HG03196 (cell line): Measurements from ENCODE around the gene ZNF462.
"Not testable (repeated sequence)": the region's sequence is repeated elsewhere in the genome, so short reads cannot be mapped to it uniquely, and the experiment has no call there.

ENCODE experiments used
- ATAC-seq: cut with Tn5 transposase; IDR thresholded peaks from one replicate; pipeline ENCODE4 v1.9.1; 2021; ENCODE audit not compliant: unreplicated experiment

The ZNF462 gene

GRCh38 chr9:106885451-106885850 lies 22.5 kb downstream of the ZNF462 start:
- no peak for ATAC-seq

DNA sequence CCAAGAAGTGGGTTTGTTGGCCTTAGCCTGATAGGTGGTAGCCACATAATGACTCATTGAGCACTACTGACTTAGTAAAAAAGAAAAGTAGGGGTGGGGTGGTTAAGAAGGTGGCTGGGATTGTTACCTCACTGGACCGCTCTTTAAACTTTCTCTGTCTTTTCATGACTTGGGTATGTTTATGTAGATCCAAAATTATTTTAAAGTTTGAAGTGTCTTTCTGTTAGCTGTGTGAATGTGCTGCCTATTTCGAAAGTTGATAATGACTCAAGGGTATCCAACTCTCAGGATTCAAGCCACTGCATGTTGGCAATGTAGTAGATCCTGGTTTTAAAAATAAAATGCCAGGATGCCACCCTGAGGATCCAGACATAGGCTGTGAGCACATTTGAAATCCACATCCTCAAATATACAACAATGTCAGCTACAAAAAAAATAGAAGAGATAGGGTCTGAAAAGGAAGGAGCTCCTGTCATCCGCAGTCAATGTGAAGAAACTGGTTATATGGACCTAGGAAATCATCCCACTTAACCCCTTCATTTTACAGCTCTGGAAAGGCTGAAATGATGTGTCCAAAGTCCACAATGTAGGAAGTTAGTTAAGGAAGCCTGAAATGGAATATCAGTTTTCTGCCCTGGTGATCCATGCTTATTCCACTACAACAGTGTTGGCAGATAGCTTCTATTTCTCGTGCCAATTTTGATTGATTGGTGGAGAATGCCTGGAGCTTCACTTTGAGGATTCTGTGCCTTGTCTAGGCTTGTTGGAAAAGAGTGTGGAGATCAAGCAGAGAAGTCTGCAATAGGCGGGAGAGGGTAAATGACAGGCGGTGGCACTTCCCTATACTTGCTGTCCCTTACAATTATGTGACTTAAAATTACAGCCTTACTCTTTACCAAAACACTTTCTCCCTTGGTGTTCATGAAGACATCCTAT lies 23.4 kb downstream of the ZNF462 start:
- ATAC-seq: no peak

GRCh38 chr9:106887066-106887465 lies 24.1 kb downstream of the ZNF462 start:
- no peak for ATAC-seq

DNA sequence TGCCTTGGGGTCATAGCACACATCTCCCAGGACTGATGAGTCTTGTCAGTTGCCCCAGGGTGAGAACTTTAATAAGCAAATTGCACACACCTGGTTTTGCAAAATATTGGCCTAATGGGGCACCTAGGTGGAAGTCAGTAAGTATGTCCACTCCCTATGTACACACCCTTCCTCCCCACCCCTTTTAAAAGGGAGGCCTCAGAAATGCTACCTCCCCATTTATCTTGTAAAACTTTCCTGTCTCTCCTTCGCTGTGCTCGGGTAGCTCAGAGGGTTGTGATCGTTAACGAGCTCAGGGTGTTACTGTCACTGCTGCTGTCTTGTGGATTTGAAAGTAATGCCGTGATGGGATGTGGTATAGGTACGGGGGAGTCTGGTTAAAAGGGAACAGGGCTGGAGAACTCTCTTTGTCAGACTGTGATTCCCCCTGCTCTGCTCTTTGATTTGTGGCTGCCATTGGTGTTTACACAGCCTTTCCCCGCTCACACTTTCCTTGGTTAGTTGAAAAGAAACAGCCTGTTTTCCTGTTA lies 26.2 kb downstream of the ZNF462 start:
- ATAC-seq: no peak

- ATAC-seq: no peak
Measured at GRCh38 chr9:106890608-106891007, 27.6 kb downstream of the ZNF462 start.

- ATAC-seq: no peak
Measured at GRCh38 chr9:106891286-106891685, 28.3 kb downstream of the ZNF462 start.

DNA sequence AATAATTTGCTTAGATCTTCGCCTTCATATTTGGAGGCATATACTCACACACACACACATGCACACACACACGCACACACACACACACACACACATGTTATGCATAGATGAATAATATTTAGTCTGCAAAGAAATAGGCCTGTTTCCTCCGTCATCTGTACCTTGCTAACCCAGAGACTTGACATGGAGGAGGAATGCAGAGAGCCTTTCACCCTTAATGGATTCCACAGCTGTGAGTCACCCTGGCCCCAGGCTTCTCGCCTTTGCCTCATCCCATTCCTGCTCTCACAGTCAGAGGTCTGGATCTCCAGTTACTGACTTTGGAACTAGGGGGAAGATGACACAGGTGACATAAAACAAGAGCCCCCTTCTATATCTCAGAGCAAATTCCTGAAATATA lies 29.7 kb downstream of the ZNF462 start:
- ATAC-seq: no peak

DNA sequence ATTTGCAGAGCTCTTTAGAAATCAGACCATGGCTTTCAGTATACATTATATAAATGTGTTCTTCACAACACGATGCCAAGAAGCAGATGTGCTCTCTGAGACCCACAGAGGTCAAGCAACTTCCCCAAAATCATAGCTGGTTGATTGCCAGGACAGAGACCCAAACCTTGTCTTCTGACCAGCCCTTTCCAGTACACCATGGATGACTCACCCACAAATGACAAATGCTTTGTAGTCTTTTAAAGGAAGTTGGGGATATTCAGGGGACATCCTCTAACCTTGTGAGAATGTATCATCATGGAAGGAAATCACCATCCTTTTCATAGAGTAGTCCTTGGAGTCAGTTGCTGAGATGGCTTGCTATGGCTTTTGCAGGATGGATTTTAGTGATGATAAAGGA lies 30.1 kb downstream of the ZNF462 start:
- no peak for ATAC-seq

DNA sequence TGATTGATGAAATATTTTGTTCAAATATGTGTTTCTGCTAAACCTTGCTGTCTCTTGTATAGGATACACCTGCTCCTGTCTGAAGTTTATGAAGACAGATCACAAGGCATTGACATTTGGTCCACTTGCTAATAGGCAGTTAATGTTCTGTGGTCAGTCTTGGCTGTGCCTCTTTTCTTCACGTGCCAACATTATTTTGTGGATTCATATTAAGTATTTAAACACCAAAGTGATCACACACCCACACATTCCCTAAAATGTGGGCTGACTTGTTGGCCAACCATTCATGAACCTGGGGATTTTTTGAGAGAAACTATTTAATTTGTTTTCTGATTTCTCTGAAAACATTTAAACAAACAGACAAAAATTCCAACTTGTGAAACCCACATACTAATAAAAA lies 33.7 kb downstream of the ZNF462 start:
- ATAC-seq: no peak

DNA sequence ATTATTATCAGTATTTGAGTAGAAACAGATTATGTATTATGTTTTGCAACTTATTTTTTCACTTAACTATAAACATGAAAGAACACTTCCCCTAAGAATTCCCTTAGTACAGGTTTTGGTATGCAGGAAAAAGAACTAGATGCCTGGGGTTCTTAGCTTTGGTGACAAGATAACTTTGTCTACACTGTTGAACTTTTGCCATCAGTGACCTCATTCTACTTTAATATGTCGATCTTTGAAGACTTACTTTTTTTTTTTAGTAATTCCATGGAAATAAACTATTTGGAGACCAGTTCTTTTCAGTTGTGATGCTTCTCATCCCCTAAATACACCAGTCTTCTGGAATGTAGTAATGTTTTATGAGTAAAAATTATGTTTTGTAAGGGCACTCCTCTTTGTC lies 34.3 kb downstream of the ZNF462 start:
- no peak for ATAC-seq

DNA sequence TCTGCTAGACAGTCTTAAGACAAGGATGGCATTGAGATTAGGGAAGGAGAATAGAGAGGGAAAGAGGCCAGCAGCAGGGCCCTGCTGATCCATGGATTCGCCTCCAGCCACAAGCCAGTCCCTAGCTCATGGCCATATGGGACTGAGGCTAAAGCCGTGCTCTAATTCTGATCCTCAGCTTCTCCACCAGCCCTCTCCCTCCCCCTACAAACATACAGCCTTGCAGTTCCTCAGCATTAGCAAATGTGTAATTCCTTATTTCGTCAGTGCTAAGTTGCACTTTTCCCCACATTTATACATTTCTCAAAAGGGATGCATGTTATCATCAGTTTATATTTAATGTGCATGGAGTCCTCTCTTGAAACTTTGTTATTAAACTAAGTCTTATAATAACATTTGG lies 34.8 kb downstream of the ZNF462 start:
- ATAC-seq: no peak

GRCh38 chr9:106900523-106900922 lies 37.6 kb downstream of the ZNF462 start:
- not testable (repeated sequence) for ATAC-seq

DNA sequence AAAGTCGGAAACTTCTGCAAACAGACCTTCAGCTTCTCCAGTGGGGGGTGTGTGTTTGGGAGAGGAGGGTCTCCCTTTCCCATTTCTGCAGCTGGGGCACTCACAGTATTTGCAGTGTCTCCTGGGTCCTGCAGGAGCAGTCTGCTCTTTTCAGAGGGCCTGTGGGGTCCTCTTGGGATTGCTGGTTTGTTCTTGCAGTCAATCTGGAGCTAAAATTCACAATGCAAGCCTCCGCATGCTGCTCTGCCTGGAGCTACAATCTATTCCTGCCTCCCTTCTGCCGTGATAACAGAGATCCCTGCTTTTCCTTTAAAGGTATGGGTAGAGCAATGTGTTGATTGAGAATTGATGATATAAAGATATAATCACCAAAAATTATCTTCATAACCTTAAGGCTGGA lies 43.2 kb downstream of the ZNF462 start:
- ATAC-seq: no peak

DNA sequence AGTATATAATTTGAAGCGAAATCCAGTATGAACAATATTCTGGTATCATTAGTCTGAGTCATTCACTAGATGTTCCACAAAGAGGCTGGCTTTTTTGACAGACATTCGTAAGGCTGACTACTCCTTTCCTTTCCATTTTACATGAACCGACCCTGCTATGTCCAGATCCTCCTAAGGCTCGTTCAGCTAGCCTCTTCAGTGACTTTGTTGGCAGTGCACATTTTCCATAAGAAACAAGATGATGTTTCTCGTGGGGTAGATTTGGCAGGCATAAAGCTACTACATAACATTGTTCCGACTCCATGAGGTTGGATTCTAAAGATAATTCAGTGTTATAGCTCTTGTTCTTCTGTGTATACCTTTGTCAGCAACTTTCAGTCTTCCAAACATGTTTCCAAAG lies 49.0 kb downstream of the ZNF462 start:
- ATAC-seq: no peak

DNA sequence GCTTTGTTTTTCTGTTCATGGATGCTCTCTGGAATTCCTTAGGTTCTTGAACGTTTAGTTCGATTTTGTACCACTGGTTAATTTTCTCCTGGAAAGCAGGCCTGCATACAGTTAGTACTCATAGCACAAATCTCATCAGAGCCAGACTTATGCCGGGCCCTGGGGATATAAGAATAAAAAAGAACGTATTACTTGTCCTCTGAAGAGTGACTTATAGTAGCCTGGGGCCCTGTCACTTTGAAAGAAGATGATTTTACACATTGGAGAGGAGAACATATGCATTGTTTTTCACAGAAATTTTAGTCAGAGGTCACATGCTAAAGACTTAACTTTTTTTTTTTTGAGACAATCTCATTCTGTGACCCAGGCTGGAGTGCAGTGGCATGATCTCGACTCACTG lies 50.3 kb downstream of the ZNF462 start:
- ATAC-seq: no peak

DNA sequence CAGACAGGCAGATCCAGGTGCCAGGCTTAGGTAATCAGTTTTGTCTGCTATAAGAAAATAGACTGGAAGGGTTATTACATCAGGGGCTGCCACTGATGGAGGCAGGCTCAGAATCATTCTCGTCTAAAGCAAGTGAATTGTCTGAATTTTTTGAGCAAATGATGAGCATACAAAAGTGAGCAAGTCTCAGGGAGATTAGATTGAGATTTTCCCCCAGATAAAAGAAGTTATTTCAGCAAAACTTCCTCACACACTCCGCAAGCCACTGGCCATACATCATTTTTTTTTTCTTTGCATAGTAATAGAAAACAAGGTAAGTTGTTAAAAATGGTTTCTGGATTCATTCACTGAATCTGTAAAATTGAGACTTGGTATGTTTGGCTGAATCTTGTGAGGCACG lies 52.9 kb downstream of the ZNF462 start:
- ATAC-seq: no peak

DNA sequence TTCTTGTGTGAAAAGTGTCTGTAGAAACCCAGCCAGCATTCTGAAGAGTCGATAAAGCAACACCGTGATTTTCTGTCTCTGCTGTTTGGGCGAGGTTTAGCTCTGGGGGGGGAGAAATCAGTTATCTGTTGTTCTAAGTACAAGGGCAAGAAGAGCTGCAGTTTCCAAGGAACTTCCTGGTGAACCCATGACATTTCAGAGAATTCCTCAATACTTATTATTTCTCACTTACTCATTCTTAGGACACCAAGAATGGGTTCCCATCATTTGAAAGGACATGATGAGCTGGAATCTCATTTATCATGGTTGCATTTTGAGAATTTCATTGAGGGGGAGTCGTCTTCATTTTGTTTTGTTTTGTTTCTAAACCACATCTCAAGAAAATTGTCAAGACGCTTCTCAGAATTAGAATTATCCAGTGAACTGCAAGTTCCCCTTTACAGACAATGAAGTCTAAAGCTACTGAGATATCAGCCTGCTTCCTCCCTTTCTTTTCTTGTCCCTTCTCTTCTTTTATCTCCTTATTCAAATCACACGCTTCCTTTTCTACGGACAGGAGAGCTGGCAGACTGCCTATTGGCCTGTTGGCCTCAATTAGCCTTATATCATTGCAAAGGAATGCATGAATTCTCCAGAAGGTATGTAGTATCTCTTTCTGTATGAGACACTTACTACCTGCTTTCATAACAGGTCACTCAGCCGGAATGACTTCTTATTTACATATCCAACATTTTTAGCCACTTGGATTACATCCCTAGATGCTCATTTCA lies 53.7 kb downstream of the ZNF462 start:
- no peak for ATAC-seq

DNA sequence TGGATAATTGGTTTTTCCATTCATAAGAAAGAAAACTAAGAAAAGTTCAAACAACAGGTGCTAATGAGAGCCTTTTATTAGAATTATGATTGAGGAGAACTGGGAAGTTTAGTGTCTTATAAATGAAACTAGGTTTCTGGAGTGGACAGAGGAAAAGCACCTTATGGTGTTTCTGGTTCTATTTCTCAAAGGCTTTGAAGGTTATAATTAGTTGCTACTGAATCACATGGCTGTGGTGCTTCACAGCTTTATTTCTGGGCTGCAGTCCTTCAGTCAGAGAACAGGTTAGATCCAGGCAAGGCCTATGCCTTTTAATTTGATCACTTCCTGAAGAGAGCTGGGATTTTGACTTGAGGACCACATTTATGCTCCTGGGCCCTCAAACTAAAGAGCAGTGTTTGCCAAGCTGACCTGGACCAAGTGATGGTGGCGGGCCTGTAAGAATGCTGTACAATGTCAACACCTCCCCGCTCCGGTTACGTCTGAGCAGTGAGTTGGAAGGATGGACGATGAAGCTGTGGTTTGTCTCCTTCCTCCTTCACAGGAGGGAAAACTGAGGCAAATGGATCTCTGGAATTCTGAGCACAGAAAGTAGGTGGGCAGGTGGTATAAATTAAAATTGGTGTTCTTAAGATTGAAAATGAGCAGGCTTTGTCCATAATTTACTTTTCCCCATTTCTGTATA lies 56.0 kb downstream of the ZNF462 start:
- ATAC-seq: no peak

DNA sequence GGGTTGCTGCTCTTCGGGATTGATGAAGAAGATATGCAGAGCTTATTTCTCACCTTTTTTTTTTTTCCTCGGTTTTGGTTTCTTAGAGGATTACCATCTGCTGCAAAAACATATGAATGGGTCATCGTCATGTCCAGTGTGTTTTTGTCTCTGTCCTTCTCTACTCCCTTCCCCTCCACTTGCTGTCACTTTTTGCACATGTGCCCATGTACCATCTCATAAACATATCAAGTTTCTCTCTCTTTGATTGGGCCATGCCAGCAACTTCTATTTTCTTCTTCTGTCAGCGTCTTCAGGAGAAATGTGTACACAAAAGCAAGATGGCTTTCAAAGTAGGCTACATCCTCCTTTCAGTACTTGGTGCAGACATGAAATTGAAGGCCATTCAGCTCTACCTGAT lies 57.1 kb downstream of the ZNF462 start:
- no peak for ATAC-seq

DNA sequence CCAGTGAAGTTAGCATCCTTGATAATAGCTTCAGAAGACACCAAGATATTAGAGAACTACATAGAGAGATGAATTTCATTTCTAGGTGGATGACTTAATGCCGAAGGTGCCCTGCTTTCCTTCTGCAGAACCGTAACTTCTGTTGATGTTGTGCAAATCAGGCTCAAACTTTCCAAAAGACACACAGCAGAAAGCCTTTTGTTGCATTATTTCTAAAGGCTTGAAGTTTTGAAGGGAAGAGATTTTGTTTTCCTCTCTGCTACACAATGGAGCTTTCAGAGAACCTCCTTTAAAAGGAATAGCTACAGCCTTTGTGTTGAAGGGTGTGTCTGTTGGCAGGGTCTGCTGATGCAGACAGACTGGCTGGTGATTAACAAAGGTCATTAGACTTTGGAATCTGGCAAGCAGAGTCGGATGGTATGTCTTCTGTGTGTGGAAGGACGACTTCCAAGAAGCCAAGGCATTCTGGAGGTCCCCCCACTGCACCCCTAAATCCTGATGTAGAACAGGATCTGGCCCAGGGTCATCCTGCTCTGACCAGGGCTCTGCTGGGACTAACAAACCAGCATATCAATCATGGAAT lies 57.8 kb downstream of the ZNF462 start:
- no peak for ATAC-seq

GRCh38 chr9:106921341-106921899 lies 58.5 kb downstream of the ZNF462 start:
- ATAC-seq: no peak
